GM23338 (cell line): ENCODE measurements around the gene LYZL4. TPM values are rescaled to one million over a fixed set of nuclear protein-coding genes. Genes with fewer than 3 reads are reported as not detected.

Experiments used
- ATAC-seq: fragments of 200-7000 bp; cut with Tn5 transposase; 3 replicates; pipeline ENCODE4 v1.9.1; 2020
- DNase-seq: peaks from one replicate; pipeline ENCODE4 v3.0.0-alpha.2; 2015; ENCODE audit warnings: low spot score
- H2AFZ ChIP-seq: fragments of 200-600 bp; sonication (generic); 2 replicates; pipeline ENCODE4 v1.8.0; 2016; ENCODE audit warnings: antibody characterized with exemption, mild to moderate bottlenecking, moderate library complexity
- H3F3A ChIP-seq: fragments of 200-600 bp; sonication (generic); replicated peaks from 2 replicates; pipeline ENCODE4 v1.8.0; 2017; ENCODE audit warnings: antibody characterized with exemption, mixed run types, low read depth
- H3K27ac ChIP-seq: fragments of 200-600 bp; sonication (generic); 2 replicates; pipeline ENCODE4 v1.6.1; 2016; ENCODE audit warnings: low read depth
- H3K27me3 ChIP-seq: fragments of 200-600 bp; sonication (generic); 2 replicates; pipeline ENCODE4 v1.8.0; 2016; ENCODE audit warnings: mild to moderate bottlenecking, mixed run types, moderate library complexity; ENCODE audit not compliant: insufficient read depth
- H3K36me3 ChIP-seq: fragments of 200-600 bp; sonication (generic); 2 replicates; pipeline ENCODE4 v1.8.0; 2016; ENCODE audit warnings: mild to moderate bottlenecking; ENCODE audit not compliant: insufficient read depth
- H3K4me1 ChIP-seq: fragments of 200-600 bp; sonication (generic); 2 replicates; pipeline ENCODE4 v1.8.0; 2016; ENCODE audit warnings: mild to moderate bottlenecking, moderate library complexity; ENCODE audit not compliant: insufficient read depth
- H3K4me2 ChIP-seq: fragments of 200-600 bp; sonication (generic); 2 replicates; pipeline ENCODE4 v1.7.1; 2017; ENCODE audit warnings: mixed run types
- H3K4me3 ChIP-seq: fragments of 200-600 bp; sonication (generic); 2 replicates; pipeline ENCODE4 v1.6.1; 2016; ENCODE audit warnings: mixed run types
- H3K79me2 ChIP-seq: fragments of 200-600 bp; sonication (generic); replicated peaks from 2 replicates; pipeline ENCODE4 v1.8.0; 2017; ENCODE audit warnings: mild to moderate bottlenecking; ENCODE audit not compliant: insufficient read depth
- H3K9me2 ChIP-seq: fragments of 200-600 bp; sonication (generic); 2 replicates; pipeline ENCODE4 v1.8.0; 2017; ENCODE audit not compliant: insufficient read depth
- H4K20me1 ChIP-seq: fragments of 200-600 bp; sonication (generic); replicated peaks from 2 replicates; pipeline ENCODE4 v1.8.0; 2017; ENCODE audit warnings: mild to moderate bottlenecking; ENCODE audit not compliant: insufficient read depth
- H3K27ac Mint-ChIP-seq: 2 replicates; pipeline ENCODE4 v1.8.0; 2020; ENCODE audit warnings: inconsistent platforms, mild to moderate bottlenecking, moderate library complexity, mixed read lengths
- H3K27me3 Mint-ChIP-seq: 3 replicates; pipeline ENCODE4 v1.8.0; 2022; ENCODE audit warnings: low read depth, mild to moderate bottlenecking, moderate library complexity, mixed read lengths, inconsistent platforms; ENCODE audit not compliant: insufficient read depth, poor library complexity
- H3K36me3 Mint-ChIP-seq: 3 replicates; pipeline ENCODE4 v1.8.0; 2021; ENCODE audit warnings: low read depth, mild to moderate bottlenecking, inconsistent platforms, moderate library complexity, mixed read lengths
- H3K4me1 Mint-ChIP-seq: 3 replicates; pipeline ENCODE4 v1.8.0; 2020; ENCODE audit warnings: mild to moderate bottlenecking, inconsistent platforms, mixed read lengths
- H3K4me3 Mint-ChIP-seq: 3 replicates; pipeline ENCODE4 v1.8.0; 2021; ENCODE audit warnings: moderate library complexity, mild to moderate bottlenecking, inconsistent platforms, mixed read lengths
- H3K9me3 Mint-ChIP-seq: 3 replicates; pipeline ENCODE4 v1.8.0; 2020; ENCODE audit warnings: moderate library complexity, mild to moderate bottlenecking, inconsistent platforms, mixed read lengths
- JUNB ChIP-seq: IDR thresholded peaks from one replicate; pipeline ENCODE4 v1.6.1; 2016; ENCODE audit warnings: antibody characterized with exemption; ENCODE audit not compliant: unreplicated experiment
- STAT1 ChIP-seq: IDR thresholded peaks from one replicate; pipeline ENCODE4 v1.6.1; 2016; ENCODE audit warnings: antibody characterized with exemption; ENCODE audit not compliant: unreplicated experiment
- ZNF331 ChIP-seq: fragments of 250-450 bp; sonication (Bioruptor Pico); IDR thresholded peaks from 2 replicates; pipeline ENCODE4 v1.5.0; 2020; ENCODE audit warnings: low read depth, mild to moderate bottlenecking, moderate library complexity
- polyA plus RNA-seq: library from polyadenylated mRNA; unstranded; fragments of >200 nt; fragmentation: Nextera tagmentation; extraction: Ambion mirVana; gene quantifications from 2 replicates; pipeline ENCODE4 v1.2.1, GENCODE V29; 2016
- total RNA-seq: library from RNA; depleted of rRNA; stranded (reverse); fragments of >200 nt; shearing (Covaris generic); gene quantifications from 2 replicates; pipeline ENCODE4 v1.2.3, GENCODE V29; 2014
- TF ChIP-seq, protein P1 (sequence below): fragments of 250-450 bp; sonication (Bioruptor Pico); IDR thresholded peaks from 2 replicates; pipeline ENCODE4 v1.5.0; 2020; ENCODE audit warnings: mild to moderate bottlenecking, moderate library complexity
- TF ChIP-seq, protein P2 (sequence below), 2 experiments: fragments of 200-600 bp in 1 of 2; sonication (generic) in 1 of 2; conservative IDR thresholded peaks; 2 replicates each; pipeline versions ENCODE4 v1.5.1 to v1.6.1; 2016 to 2017; ENCODE audit warnings: antibody characterized with exemption in 2 of 2, low read depth in 2 of 2, mild to moderate bottlenecking in 2 of 2, moderate library complexity in 1 of 2

Gene LYZL4
- total and polyA plus RNA-seq, 2 experiments from 2014 or later: not detected

- H3K36me3 Mint-ChIP-seq: no peaks in the 10 kb centered on the region
- Histone ChIP-seq H3K27me3 (no peaks in the 10 kb centered on the region), H3F3A (no peaks in the 10 kb centered on the region), H3K4me1 (no peaks in the 10 kb centered on the region), H3K36me3 (no peaks in the 10 kb centered on the region), H3K79me2 (no peaks in the 10 kb centered on the region), H3K9me2 (peaks cover 7% of the 10 kb centered on the region; the same call in 1 of the 2 replicates), H2AFZ (no peak overlapping the region; the same call in 1 of the 2 replicates), H3K4me3 (no peak overlapping the region), H3K27ac (no peak overlapping the region), H3K4me2 (no peak overlapping the region), H4K20me1 (no peaks in the 10 kb centered on the region)
- H3K9me3 Mint-ChIP-seq: no peaks in the 10 kb centered on the region
- DNase-seq (no peak), ATAC-seq (no peak)
- no peaks in the 10 kb centered on the region for H3K4me1 Mint-ChIP-seq
- TF ChIP-seq, protein P1, sequence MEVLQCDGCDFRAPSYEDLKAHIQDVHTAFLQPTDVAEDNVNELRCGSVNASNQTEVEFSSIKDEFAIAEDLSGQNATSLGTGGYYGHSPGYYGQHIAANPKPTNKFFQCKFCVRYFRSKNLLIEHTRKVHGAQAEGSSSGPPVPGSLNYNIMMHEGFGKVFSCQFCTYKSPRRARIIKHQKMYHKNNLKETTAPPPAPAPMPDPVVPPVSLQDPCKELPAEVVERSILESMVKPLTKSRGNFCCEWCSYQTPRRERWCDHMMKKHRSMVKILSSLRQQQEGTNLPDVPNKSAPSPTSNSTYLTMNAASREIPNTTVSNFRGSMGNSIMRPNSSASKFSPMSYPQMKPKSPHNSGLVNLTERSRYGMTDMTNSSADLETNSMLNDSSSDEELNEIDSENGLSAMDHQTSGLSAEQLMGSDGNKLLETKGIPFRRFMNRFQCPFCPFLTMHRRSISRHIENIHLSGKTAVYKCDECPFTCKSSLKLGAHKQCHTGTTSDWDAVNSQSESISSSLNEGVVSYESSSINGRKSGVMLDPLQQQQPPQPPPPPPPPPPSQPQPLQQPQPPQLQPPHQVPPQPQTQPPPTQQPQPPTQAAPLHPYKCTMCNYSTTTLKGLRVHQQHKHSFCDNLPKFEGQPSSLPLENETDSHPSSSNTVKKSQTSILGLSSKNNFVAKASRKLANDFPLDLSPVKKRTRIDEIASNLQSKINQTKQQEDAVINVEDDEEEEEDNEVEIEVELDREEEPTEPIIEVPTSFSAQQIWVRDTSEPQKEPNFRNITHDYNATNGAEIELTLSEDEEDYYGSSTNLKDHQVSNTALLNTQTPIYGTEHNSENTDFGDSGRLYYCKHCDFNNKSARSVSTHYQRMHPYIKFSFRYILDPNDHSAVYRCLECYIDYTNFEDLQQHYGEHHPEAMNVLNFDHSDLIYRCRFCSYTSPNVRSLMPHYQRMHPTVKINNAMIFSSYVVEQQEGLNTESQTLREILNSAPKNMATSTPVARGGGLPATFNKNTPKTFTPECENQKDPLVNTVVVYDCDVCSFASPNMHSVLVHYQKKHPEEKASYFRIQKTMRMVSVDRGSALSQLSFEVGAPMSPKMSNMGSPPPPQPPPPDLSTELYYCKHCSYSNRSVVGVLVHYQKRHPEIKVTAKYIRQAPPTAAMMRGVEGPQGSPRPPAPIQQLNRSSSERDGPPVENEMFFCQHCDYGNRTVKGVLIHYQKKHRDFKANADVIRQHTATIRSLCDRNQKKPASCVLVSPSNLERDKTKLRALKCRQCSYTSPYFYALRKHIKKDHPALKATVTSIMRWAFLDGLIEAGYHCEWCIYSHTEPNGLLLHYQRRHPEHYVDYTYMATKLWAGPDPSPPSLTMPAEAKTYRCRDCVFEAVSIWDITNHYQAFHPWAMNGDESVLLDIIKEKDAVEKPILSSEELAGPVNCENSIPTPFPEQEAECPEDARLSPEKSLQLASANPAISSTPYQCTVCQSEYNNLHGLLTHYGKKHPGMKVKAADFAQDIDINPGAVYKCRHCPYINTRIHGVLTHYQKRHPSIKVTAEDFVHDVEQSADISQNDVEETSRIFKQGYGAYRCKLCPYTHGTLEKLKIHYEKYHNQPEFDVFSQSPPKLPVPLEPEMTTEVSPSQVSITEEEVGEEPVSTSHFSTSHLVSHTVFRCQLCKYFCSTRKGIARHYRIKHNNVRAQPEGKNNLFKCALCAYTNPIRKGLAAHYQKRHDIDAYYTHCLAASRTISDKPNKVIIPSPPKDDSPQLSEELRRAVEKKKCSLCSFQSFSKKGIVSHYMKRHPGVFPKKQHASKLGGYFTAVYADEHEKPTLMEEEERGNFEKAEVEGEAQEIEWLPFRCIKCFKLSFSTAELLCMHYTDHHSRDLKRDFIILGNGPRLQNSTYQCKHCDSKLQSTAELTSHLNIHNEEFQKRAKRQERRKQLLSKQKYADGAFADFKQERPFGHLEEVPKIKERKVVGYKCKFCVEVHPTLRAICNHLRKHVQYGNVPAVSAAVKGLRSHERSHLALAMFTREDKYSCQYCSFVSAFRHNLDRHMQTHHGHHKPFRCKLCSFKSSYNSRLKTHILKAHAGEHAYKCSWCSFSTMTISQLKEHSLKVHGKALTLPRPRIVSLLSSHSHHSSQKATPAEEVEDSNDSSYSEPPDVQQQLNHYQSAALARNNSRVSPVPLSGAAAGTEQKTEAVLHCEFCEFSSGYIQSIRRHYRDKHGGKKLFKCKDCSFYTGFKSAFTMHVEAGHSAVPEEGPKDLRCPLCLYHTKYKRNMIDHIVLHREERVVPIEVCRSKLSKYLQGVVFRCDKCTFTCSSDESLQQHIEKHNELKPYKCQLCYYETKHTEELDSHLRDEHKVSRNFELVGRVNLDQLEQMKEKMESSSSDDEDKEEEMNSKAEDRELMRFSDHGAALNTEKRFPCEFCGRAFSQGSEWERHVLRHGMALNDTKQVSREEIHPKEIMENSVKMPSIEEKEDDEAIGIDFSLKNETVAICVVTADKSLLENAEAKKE (CRISPR knock-in tag): no peak
- TF ChIP-seq JUNB (no peak), STAT1 (no peak)
- H3K4me3 Mint-ChIP-seq: no peak overlapping the region
- no peak overlapping the region for H3K27ac Mint-ChIP-seq
- peaks cover 3% of the 10 kb centered on the region for H3K27me3 Mint-ChIP-seq
Measured at GRCh38 chr3:42456211-42456610, 45.8 kb upstream of the LYZL4 start.

DNA sequence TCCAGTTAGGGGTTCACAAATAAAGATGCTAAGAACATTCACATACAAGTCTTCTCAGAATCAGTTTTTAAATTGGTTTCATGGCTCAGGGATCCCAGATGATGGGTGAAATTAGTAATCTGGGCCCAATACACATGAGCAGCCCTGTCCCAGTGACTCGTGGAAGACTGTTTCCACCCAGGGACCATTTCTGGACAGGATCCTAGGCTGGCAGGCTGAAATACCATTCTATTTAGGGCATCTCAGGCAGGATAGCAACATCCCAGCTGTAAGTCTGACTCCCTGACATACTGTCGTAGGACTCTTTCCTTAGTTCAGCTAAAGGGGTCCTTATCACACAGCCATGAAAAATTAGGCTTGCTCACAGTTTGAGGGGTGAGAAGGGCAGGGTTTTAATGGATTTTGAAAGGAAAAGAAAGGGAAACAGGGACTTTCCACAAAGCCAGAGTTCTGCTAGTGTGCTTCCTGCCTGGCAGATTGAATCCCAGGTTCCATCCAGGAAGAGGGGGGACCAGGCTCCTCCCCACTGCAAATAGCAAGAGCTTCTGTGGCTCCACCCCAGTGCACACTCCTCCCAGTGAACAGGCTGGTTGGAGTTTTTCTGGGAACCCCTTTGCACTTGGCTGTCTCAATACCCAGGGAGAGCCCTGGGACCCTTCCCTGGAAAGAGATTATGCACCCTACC, 41.3 kb upstream of the LYZL4 start:
- no peak for DNase-seq
- no peak overlapping the region for H3K27ac Mint-ChIP-seq
- no peak overlapping the region for H3K4me3 Mint-ChIP-seq
- no peak for ATAC-seq
- Histone ChIP-seq H3K79me2 (no peaks in the 10 kb centered on the region), H3K9me2 (no peaks in the 10 kb centered on the region; the same call in 1 of the 2 replicates), H2AFZ (peak overlapping the region; percentile 81; the same call in 1 of the 2 replicates), H4K20me1 (no peaks in the 10 kb centered on the region), H3K4me1 (peaks cover 18% of the 10 kb centered on the region), H3K27ac (no peak overlapping the region), H3K27me3 (no peaks in the 10 kb centered on the region), H3K4me3 (no peak overlapping the region), H3K36me3 (no peaks in the 10 kb centered on the region), H3K4me2 (no peak overlapping the region), H3F3A (no peaks in the 10 kb centered on the region)
- H3K27me3 Mint-ChIP-seq: peaks cover 3% of the 10 kb centered on the region
- no peak for TF ChIP-seq JUNB
- TF ChIP-seq ZNF331 (CRISPR knock-in tag): no peak
- TF ChIP-seq, protein P2, sequence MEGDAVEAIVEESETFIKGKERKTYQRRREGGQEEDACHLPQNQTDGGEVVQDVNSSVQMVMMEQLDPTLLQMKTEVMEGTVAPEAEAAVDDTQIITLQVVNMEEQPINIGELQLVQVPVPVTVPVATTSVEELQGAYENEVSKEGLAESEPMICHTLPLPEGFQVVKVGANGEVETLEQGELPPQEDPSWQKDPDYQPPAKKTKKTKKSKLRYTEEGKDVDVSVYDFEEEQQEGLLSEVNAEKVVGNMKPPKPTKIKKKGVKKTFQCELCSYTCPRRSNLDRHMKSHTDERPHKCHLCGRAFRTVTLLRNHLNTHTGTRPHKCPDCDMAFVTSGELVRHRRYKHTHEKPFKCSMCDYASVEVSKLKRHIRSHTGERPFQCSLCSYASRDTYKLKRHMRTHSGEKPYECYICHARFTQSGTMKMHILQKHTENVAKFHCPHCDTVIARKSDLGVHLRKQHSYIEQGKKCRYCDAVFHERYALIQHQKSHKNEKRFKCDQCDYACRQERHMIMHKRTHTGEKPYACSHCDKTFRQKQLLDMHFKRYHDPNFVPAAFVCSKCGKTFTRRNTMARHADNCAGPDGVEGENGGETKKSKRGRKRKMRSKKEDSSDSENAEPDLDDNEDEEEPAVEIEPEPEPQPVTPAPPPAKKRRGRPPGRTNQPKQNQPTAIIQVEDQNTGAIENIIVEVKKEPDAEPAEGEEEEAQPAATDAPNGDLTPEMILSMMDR (conservative IDR thresholded peaks at IDR 0.05; ENCODE audit: low read depth in 2 of 2): no peak
- TF ChIP-seq STAT1: no peak
- no peaks in the 10 kb centered on the region for H3K9me3 Mint-ChIP-seq
- H3K4me1 Mint-ChIP-seq: peaks cover 18% of the 10 kb centered on the region
- no peaks in the 10 kb centered on the region for H3K36me3 Mint-ChIP-seq
